ENCODE results near the gene NCK2.

DNA sequence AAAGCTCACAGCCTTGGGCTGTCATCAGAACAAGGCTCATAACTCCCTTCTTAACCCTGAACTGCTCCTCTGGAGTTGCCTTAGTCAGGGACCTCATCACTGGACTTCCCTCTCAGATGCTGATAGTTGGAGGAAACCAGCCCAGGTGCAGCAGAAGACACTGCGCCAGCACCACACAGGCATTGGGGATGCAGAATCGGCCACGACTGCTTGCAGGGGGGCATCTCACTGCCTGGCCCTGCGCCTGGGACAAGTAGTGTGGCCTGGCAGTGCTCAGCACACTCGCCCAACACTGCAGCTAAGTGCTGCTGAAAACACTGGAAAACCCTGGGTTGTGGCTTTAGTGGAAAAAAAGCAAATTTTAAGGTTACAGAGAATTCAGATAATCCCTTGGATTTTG lies 68.7 kb downstream of the NCK2 start:
- TF ChIP-seq ATF3 (CRISPR knock-in tag; IDR thresholded peaks at IDR 0.05), result no peak
- TF ChIP-seq ATF6 (CRISPR knock-in tag; conservative IDR thresholded peaks at IDR 0.05), result no peak
- TF ChIP-seq, protein P1, sequence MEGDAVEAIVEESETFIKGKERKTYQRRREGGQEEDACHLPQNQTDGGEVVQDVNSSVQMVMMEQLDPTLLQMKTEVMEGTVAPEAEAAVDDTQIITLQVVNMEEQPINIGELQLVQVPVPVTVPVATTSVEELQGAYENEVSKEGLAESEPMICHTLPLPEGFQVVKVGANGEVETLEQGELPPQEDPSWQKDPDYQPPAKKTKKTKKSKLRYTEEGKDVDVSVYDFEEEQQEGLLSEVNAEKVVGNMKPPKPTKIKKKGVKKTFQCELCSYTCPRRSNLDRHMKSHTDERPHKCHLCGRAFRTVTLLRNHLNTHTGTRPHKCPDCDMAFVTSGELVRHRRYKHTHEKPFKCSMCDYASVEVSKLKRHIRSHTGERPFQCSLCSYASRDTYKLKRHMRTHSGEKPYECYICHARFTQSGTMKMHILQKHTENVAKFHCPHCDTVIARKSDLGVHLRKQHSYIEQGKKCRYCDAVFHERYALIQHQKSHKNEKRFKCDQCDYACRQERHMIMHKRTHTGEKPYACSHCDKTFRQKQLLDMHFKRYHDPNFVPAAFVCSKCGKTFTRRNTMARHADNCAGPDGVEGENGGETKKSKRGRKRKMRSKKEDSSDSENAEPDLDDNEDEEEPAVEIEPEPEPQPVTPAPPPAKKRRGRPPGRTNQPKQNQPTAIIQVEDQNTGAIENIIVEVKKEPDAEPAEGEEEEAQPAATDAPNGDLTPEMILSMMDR (CRISPR knock-in tag; IDR thresholded peaks at IDR 0.05), result no peak
- no peak for TF ChIP-seq MATR3 (CRISPR knock-in tag; IDR thresholded peaks at IDR 0.05)

Measured in HepG2 (cell line).